Gastroesophageal sphincter (tissue), 3 donors: ENCODE data around the gene TIAL1.

ENCODE experiments used
- CTCF ChIP-seq, 4 experiments: fragments of 200-600 bp in 2 of 4; fragments of 450-650 bp in 2 of 4; sonication (generic) in 1 of 4; IDR thresholded peaks; one replicate each; pipeline ENCODE4 v1.5.1; 2017 to 2019; ENCODE audit warnings: antibody characterized with exemption in 4 of 4, mild to moderate bottlenecking in 2 of 4, moderate library complexity in 2 of 4
- POLR2AphosphoS5 ChIP-seq: sonication (generic); formaldehyde crosslinking; IDR thresholded peaks from one replicate; pipeline ENCODE4 v1.6.1; 2017; ENCODE audit warnings: antibody characterized with exemption

GRCh38 chr10:119638982-119639381 is 42.2 kb upstream of the TIAL1 start:
- no peak for TF ChIP-seq CTCF (IDR thresholded peaks at IDR 0.05)
- TF ChIP-seq POLR2AphosphoS5 = no peak
